NCI-H1092 (cell line): ENCODE data around the gene SRP68.

ENCODE experiments used
- DNase-seq: peaks from one replicate; lab custom pipeline; 2025; lab: John Stamatoyannopoulos, UW

The SRP68 gene

DNA sequence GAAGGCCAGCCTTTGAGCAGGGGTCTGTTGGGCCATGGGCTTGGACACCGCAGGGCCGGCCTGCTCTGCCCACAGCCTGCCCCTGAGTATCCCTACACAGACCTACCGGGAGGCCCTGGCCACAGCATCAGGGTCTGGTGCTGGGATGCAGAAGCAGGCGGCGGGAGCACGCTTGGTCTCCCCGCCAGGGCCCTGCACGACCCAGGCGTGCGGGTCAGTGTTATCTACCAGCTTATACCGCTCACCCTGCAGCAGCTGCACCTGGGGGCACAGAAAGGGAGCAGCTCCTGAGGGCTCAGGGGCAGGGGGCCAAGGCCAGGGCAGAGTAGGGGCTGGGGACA is 54.0 kb downstream of the SRP68 start:
- DNase-seq = no peak

DNA sequence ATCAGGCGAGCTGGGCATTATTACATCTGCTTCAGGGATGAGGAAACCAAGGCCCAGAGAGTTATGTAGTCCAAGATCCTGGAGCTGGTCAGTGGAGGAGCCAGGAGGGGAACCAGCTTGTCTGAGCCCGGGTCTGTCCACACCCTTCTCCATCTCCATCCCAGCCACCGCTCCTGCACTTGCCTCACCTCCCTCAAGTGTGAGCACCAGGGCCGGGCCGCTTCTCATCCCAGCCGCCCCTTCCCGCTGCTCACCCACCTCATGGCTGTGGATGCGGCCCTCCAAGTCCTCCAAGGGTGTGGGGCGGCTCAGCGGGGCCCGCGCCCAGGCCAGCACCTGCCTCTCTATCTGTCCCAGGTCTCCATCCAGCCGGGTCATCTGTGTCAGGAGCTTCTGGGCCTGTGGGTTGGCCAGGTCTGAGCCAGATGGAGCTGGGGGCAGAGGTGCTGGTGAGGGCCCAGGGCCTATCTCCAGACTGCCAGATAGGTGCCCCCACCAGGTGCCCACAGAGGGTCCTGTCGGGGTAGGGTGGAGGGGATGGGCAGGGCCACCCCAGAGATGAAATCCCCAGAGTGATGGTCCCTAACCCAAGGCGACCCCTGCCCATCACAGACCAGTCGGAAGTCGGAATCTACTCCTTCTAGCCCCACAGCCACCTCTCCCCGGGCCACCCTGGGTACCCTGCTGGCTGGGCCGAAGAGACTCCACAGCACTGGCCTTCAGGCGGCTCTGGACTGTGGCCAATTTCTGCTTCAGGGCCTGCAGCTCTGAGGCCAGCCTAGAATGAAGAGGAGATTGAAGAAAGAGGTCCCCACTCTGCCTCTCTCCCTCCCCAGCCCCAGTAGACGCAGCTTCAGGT is 54.6 kb downstream of the SRP68 start:
- no peak for DNase-seq

DNA sequence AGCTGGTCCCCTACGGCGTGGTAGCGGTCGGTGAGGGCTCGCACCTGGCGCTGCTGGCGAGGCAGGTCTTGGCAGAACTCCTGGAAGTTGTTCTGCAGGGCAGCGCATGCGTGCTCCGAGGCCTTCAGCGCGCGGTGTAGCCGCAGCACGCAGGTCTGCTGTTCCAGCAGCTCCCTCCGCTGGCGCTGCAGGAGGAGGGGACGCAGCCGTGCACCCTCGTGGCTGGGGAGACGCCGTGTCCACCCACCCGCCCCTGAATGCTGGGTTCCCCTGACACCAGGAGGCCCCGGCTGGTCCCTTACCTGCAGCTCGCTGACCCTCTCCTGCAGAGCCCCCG is 57.4 kb downstream of the SRP68 start:
- peak; percentile 40 for DNase-seq

DNA sequence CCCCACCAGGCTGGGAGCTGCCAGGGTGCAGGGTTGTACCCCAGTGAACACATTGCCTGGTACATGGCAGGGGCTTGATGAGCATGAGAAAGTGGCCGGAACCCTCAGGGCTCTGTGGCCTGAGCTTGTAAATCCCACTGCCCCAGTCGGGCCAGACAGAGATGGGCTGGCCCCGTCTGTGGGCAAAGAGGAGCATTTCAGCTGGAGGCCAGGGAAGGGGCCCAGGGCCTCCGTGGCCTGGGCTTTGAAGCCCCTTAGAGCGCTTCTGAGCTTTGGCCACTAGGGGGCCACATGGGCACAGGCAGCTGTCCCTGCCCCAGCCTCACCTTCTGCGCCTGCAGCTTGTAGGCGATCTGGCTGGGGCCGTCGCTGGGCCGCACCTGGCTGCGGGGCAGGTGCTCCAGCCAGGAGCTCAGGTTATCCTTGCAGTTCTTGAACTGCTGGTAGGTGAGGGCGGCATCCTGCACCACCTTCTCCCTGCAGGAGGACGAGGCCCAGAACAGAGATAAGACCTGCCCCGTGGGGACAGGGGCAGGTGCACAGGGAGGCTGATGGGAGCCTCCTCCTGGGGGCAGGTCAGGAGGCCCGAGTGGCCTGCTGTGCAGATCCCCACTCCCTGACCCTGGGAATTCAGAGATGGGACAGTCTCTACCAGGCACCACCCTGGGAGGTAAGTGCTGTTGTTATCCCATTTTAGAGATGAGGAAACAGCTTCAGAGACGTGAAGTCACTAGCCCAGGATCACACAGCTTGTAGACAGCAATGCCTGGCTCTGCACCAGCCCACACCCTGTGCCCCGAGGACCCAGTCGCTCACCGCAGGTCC is 58.0 kb downstream of the SRP68 start:
- peak; percentile 65 for DNase-seq

DNA sequence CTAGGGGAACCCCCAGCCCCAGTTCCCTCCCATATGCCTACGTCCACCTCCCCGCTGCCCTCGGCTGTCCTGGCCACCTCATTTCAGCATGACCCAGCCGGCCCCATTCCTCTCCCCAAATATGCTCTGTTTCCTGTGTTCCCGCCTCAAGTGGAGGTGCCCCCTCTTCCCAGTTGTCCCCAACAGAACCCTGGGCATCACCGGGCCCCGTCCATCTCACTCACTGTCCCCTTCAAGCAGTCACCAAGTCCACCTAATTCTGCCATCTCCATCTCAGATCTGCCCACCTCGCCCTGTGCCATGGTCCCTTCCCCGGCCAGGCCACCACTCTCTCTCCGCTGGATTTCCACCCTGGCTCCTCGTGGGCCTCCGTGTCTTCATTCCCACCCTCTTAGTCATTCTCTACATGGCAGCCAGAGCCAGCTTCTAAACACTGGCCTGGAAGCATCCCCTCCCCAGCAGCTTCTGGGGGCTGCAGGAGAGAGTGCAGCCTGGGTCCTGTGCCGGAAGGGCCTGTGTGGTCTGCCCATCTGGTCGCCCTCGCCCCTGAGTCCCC is 58.9 kb downstream of the SRP68 start:
- no peak for DNase-seq

DNA sequence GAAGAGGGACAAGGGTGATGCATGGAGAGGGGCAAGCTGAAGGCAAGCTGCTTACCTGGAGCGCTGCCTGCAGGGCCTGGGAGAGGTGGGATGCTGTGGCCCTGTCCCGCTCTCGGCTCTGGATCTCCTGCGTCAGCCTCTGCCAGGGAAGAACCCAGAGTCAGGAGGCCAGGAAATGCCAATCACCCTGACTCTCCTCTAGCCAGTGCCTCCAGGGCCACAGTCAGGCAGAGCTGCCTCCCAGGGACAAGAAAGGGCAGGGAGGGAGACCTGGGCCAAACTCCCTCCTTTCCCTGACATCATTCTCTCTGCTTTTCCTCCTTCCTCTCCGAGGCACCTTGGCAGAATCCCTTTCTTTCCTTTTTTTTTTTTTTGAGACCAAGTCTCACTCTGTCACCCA is 60.4 kb downstream of the SRP68 start:
- DNase-seq = no peak

DNA sequence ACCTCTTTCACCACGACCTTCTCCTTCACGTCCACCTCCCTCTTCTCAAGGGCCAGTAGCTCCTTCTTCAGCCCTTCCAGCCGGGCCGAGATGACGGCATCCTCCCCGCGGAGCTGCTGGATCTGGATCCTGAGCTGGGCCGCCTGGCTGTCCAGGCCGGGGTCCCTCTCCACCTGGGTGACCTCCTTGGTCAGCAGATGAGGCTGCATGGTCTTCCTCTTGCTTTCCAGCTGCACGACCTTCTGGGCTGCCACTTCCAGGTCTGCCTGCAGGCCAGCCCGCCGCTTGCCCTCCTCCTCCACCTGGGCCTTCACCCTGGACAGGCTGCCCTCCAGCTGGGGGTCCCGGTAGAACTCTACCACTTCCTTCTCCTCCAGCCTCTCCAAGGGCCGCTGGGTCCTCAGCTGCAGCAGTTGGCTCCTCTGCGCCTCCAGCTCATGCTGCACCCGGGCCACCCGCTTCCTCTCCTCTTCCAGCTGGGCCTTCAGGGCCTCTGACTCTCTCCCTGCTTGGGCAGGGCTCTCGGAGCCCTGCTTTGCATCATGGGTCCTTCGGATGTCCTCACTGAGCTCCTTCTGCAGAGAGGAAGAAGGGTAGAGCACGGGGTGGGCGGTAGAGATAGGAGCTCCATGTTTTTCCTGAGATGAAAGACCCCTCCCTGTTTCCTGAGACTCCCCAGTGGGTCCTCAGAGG is 62.2 kb downstream of the SRP68 start:
- no peak for DNase-seq

DNA sequence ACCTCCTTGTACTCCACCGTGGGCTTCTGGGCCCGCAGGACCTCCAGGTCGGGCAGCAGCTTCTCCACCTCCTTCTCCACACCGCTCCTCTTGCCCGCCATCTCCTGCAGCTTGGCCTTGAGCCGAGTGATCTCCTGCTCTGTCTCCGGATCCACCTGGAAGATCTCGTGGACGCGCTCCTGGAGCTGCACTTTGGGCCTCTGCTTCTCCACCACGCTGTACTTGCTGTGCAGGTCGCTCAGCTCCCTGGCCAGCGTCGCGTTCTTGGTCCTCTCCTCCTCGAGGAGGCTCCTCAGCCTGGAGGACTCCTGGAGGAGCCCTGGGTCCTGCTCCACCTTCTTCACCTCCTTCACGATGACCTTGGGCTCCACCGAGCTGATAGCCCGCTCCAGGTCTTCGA is 62.9 kb downstream of the SRP68 start:
- no peak for DNase-seq

DNA sequence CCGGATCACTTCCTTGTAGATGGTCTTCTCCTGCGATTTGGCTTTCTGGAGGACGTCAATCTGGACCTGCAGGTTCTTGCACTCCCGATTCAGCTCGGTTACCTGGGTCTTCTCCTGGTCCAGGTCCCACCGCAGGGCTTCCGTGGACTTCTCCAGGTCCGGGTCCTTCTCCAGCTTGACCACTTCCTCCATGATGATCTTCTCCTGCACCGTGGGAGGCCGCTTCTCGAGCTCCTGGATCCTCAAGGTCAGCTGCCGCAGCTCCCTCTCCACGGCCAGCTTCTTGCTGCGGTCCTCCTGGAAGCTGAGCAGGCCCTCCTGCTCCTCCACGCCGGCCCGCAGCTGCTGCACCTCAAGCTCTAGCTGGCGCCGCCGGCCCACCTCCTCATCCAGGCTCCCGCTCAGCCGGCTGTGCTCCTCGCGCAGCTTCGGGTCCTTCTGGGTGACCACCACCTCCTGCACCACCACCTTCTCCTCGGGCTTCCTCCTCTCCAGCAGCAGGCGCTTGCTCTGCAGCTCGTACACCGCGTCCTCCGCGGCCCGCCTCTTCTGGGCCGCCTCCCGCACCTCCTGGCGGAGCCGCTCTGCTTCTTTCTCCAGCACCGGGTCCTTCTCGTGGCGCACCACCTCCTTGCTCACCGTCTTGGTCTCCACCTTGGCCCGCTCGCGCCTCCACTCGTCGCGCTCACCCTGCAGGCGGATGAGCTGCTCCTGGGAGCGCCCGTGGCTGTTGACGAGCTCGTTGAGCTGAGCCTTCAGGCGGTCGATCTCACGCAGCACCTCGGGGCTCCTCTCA is 63.5 kb downstream of the SRP68 start:
- no peak for DNase-seq

DNA sequence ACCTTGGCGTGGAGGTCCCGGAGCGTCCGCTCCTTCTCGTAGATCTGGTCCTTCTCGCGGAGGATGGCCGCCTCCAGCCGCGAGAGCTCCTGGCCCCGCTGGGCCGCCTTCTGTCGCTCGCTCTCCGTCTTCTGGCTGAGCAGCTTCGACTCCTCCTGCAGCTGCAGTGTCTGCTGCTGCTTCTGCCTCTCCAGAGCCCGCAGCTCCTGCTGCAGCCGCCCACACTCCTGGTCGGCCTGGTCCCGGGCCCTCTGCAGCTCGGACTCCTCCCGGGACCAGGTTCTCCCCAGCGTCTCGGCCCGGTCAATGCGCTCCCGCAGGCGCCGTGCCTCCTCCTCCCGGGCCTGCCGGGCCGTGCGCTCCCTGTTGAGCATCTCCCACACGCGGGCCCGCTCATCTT is 64.1 kb downstream of the SRP68 start:
- no peak for DNase-seq

DNA sequence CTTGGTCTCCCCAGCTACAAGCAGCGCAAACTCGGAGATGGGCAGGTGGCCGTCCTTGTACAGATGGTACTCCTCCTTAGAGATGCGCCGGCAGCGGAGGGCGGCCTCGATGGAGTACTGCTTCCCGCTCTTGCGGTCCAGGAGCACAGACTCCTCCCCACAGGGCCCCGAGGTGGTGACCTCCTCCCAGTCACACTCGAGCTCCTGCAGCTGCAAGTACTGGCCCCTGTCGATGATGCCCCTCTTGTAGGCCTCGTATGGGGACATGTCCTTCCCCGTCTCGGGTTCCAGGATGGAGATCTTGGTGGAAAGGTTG is 64.5 kb downstream of the SRP68 start:
- DNase-seq = no peak

DNA sequence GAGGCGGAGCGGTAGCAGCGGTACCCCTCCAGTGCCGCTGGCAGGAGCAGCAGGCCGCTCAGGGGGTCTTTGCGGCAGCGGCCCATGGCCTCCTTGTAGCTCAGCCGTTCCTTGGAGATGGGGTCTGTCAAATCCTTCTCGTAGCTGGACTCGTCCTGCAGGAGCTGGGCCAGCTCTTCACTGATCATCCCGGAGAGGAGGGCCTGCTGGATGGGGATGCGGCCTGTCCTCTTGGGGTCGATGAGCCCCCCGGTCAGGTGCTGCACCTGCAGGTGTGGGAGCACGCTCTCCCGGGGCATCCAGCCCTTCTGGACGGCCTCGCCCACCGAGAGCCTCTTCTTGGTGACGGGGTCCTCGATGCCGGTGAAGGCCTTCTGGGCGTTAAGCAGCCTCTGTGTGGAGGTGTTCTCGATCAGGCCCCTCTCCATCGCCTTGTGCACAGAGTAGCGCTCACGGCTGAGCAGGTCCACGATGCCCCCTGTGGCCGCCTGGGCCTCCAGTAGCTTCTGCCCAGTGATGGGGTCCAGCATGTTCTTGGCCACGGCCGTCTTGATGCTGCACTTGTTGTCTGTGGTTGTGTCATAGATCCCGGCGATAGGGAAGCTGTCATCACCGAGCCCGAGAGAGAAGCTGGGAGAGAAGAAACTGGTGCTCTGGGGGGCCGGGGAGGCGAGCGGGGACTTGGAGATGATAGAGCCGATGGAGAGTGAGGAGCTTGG is 65.0 kb downstream of the SRP68 start:
- no peak for DNase-seq

DNA sequence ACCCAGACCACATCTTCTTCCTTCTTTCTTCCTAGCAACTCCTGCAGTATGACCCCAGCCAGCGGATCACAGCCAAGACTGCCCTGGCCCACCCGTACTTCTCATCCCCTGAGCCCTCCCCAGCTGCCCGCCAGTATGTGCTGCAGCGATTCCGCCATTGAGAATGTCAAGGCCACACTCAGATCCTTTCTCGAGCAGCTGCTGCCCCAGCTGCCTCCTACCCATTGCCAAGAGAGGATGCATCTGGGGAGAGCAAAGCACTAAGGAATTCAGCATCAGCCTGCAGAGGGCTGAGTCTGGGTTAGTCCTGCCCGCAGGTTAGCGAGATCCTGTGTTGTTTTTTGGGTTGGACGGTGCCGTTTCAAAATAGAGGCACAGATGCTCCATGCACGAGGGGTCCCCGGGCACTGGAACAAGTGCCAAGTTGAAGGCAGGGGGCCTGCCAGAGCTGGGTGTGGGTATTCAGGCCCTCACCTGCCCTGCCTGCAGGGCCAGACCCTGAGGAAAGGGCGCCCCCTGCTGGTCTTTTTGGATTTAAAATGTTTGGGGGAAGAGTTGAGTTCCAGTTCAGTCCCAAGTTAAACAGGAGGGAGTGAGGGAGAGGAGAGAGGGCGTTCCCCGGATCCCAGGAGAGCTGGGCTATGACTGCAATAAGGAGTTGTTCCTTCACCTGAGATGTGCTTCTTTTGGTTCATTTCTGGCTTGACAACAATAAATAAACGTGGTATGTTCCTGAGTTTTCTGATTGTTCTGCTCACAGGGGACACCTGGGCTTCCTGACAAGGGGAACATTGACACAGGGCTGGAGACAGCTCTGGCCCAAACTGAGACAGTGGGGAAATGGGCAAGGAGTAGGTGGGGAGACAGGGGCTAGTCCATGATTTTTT is 66.8 kb downstream of the SRP68 start:
- peak; percentile 49 for DNase-seq

DNA sequence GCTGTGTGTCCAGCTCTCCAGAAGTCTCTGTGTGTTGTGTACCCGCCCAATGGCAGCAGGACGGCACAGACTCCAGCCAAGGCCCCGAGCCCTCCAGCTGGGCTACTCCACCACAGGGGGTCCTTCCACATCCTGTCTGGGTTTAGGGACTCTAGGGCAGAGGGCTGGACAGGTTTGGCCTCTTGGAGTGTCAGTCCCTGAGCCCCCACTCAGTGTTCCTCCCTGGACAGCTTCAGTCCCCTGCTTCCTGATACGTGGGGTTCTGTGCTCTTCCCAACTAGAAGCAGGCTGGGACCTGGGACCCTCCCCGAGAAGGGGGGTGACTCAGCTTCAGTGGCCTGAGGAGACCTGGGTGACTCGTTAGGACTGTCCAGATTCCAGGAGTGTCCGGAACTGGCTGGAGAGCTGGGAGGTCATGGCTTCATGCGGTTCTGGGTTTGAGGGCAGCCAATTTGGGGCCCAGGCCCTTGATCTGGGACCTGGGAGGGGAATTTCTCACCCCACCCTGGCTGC is 67.5 kb downstream of the SRP68 start:
- no peak for DNase-seq

DNA sequence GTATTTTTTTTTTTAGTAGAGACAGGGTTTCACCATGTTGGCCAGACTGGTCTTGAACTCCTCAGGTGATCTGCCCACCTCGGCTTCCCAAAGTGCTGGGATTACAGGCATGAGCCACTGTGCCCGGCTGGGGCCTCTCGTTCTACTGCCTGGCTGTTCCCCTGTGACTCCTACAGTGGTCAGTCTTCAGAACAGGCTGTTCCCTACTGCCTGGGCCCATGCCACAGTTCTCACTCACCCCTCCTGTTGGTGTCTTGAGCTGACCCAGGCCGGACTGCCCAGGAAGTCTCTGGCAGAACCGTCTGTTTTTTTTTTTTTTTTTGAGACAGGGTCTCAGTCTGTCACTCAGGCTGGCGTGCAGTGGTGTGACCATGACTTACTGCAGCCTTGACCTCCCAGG is 68.4 kb downstream of the SRP68 start:
- DNase-seq = no peak

DNA sequence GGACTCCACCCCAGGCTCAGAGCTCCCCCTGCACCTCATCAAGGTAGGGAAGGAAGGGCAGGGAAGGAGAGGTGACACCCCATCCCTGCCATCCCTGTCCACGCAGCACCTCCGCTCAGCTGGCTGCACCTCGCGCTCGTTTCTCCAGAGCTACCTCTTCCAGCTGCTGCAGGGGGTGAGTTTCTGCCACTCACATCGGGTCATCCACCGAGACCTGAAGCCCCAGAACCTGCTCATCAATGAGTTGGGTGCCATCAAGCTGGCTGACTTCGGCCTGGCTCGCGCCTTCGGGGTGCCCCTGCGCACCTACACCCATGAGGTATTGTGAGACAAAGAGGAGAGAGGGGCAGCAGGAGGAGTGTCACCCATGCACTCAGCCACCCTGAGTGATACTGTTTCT is 70.2 kb downstream of the SRP68 start:
- DNase-seq = no peak

DNA sequence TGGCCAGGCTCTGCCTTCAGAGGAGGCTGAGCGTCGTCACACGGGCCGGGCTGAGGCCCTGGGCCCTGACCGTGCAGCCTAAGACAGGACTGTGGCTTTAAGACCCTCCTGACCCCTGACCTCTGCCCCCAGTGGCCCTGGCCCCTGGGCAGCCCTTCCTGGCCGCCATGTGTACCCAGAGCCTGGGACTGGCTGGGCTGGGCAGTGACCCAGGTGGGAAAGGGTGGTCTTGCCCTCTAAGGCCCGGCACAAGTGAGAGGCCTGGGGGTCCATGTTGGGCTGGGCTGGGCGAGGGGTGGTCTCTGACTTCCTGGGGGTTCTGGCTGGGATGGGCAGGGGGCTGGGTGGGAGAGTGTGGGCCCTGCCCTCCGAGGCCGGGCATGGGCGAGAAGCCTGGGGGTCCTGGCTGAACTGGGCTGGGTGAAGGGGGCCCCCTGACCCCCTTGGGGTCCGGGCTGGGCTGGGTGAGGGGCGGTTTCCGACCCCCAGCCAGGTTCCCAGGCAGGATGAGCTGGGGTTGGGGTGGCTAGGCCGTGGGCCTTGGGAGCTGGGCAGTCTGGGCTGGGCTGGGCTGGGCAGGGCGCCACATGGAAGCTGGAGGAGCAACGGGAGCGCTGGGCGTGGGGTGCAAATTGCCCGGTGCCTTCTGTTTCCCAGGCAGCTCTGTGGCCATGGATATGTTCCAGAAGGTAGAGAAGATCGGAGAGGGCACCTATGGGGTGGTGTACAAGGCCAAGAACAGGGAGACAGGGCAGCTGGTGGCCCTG is 71.4 kb downstream of the SRP68 start, which contains the start of gene CDK3:
Gene CDK3, plus strand, starts transcription at position 101 of the 767 bp plus-strand sequence. Its CDS starts 571 bp downstream, at position 672.
- no peak for DNase-seq

DNA sequence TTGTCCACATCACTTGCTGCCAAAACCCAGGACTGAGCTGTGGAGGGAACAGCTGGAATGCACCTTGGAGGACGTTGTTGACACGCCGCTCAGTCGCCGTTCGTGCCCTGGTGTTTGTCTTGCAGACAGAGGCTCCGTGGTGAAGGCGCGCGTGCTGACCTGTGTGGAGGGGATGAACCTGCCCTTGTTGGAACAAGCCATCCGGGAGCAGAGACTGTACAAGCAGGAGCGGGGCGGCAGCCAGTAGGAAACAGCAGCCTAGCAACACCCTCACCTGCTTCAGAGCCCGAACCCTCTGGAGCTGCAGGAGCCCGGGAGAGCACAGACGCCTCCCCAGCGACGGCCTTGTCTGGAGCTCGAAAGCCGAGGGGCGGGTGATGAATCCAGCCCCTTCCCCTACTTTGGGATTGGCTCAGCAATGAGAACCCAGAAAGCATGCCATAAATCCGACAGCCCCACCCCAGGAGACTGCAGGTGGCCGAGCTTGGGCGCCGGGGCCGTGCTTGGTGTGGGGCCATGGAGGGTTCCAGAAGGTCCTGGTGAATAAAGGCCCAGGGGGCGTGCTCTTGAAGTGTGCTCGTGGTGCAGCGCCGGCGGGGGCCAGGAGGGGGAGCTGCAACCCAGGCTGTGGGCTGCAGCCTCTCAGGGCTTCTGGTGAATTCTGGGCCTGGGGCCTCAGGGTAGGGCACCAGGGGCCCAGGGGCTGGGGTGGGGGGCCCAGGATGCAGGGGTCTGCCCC is 72.1 kb downstream of the SRP68 start:
- DNase-seq = no peak
